H1 (cell line): ENCODE results near the gene TMEM145. TPM values are rescaled to one million over a fixed set of nuclear protein-coding genes. Genes with fewer than 3 reads are reported as not detected.

Experiments
- HDAC2 ChIP-seq, 2 experiments: fragments of 300-600 bp in 1 of 2; sonication (generic) in 1 of 2; IDR thresholded peaks; 2 replicates each; pipeline ENCODE4 v1.6.1; 2011 to 2012; ENCODE audit warnings: low read depth in 2 of 2, low read length in 2 of 2, mild to moderate bottlenecking in 2 of 2, moderate library complexity in 2 of 2, borderline replicate concordance in 1 of 2, inconsistent platforms in 1 of 2
- MAX ChIP-seq: IDR thresholded peaks from 2 replicates; pipeline ENCODE4 v1.6.1; 2012; ENCODE audit warnings: inconsistent platforms
- NRF1 ChIP-seq: IDR thresholded peaks from 2 replicates; pipeline ENCODE4 v1.6.1; 2011; ENCODE audit warnings: mild to moderate bottlenecking, low read depth, low read length, improper control_type of control experiment
- polyA plus RNA-seq, 7 experiments: library from polyadenylated mRNA; depleted of rRNA in 3 of 7; stranded (reverse) in 5 of 7; unstranded in 2 of 7; fragments of >200 nt in 5 of 7; fragments of 200-250 nt in 2 of 7; gene quantifications; 1 replicate in 5 of 7; 2 replicates in 1 of 7; 4 replicates in 1 of 7; pipeline versions ENCODE4 v1.2.1 to v1.2.3, GENCODE V29; 2011 to 2013; ENCODE audit warnings: missing spikeins in 2 of 7, mixed read lengths in 2 of 7
- total RNA-seq: library from RNA; stranded (reverse); fragmentation: NEBNext Ultra II Directional; extraction: Animal tissue kit (Norgen Biotek cat#: 25700); gene quantifications from 2 replicates; pipeline ENCODE4 v1.2.1, GENCODE V29; 2021
- TF ChIP-seq, protein P1 (sequence below), 3 experiments: IDR thresholded peaks; 1 replicate in 2 of 3; 2 replicates in 1 of 3; pipeline versions ENCODE4 v1.5.1 to v1.6.1; 2011; ENCODE audit warnings: low read length in 3 of 3, mild to moderate bottlenecking in 3 of 3, inconsistent platforms in 2 of 3, low read depth in 1 of 3, moderate library complexity in 1 of 3; ENCODE audit not compliant: insufficient read depth in 1 of 3; ENCODE audit errors: control extremely low read depth in 1 of 3

Gene TMEM145
- total and polyA plus RNA-seq, 2 of the 8 experiments (the other 6 are each of a cell fraction or from before 2014, with no cell fraction given): 2.3 to 4.7 TPM

GRCh38 chr19:42287827-42288107 is 25.3 kb upstream of the TMEM145 start (continued):
- TF ChIP-seq HDAC2 (IDR thresholded peaks at IDR 0.05; ENCODE audit: borderline replicate concordance in 1 of 2, low read depth in 2 of 2, low read length in 2 of 2): no peak
- TF ChIP-seq, protein P1, sequence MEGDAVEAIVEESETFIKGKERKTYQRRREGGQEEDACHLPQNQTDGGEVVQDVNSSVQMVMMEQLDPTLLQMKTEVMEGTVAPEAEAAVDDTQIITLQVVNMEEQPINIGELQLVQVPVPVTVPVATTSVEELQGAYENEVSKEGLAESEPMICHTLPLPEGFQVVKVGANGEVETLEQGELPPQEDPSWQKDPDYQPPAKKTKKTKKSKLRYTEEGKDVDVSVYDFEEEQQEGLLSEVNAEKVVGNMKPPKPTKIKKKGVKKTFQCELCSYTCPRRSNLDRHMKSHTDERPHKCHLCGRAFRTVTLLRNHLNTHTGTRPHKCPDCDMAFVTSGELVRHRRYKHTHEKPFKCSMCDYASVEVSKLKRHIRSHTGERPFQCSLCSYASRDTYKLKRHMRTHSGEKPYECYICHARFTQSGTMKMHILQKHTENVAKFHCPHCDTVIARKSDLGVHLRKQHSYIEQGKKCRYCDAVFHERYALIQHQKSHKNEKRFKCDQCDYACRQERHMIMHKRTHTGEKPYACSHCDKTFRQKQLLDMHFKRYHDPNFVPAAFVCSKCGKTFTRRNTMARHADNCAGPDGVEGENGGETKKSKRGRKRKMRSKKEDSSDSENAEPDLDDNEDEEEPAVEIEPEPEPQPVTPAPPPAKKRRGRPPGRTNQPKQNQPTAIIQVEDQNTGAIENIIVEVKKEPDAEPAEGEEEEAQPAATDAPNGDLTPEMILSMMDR (IDR thresholded peaks at IDR 0.05; ENCODE audit: control extremely low read depth in 1 of 3, insufficient read depth in 1 of 3, low read depth in 1 of 3, low read length in 3 of 3): no peak
- TF ChIP-seq NRF1: no peak
- no peak for TF ChIP-seq MAX
